Right renal pelvis (tissue), 4 donors: ENCODE measurements around the gene CPM. TPM values are rescaled to one million over a fixed set of nuclear protein-coding genes. Genes with fewer than 3 reads are reported as not detected.

Experiments
- DNase-seq, 4 donors: peaks; one replicate each; pipeline ENCODE4 v3.0.0-alpha.2; 2013; ENCODE audit warnings: low read depth in 4 of 4, low spot score in 3 of 4, missing footprints in 1 of 4
- polyA plus RNA-seq, 4 donors: library from polyadenylated mRNA; unstranded; fragments of 120-200 nt; gene quantifications; one replicate each; pipeline ENCODE4 v1.2.1, GENCODE V29; 2013; ENCODE audit not compliant: insufficient read length in 4 of 4

Gene CPM
- 10 to 100 TPM; 25.5 to 28.6 (median 27.4) TPM for polyA plus RNA-seq

- peak; percentile 32 to 50 (median 48) for DNase-seq
Measured at GRCh38 chr12:68932961-68933893, at the start of gene CPM. Gene CPM, minus strand, starts transcription at chr12:68933171. Its CDS starts 334 bp downstream, at chr12:68932837.

GRCh38 chr12:68981516-68981915, 48.5 kb upstream of the CPM start:
- no peak for DNase-seq

- DNase-seq, result no peak
Measured at GRCh38 chr12:68980476-68981212, 47.7 kb upstream of the CPM start.

- DNase-seq, result no peak
Measured at GRCh38 chr12:68978678-68979077, 45.7 kb upstream of the CPM start.

GRCh38 chr12:68977909-68978610, 45.1 kb upstream of the CPM start:
- no peak for DNase-seq

GRCh38 chr12:68977335-68977734, 44.4 kb upstream of the CPM start:
- DNase-seq, result no peak

GRCh38 chr12:68976395-68976841, 43.4 kb upstream of the CPM start:
- no peak for DNase-seq

- no peak for DNase-seq
Measured at GRCh38 chr12:68975811-68976210, 42.8 kb upstream of the CPM start.

GRCh38 chr12:68972595-68972994, 39.6 kb upstream of the CPM start:
- DNase-seq, result no peak

- DNase-seq, result no peak
Measured at GRCh38 chr12:68971404-68971803, 38.4 kb upstream of the CPM start.

GRCh38 chr12:68970951-68971350, 38.0 kb upstream of the CPM start:
- no peak for DNase-seq

GRCh38 chr12:68970306-68970705, 37.3 kb upstream of the CPM start:
- no peak for DNase-seq

- DNase-seq, result no peak
Measured at GRCh38 chr12:68967046-68967445, 34.1 kb upstream of the CPM start.

GRCh38 chr12:68963856-68964745, 31.1 kb upstream of the CPM start:
- no peak for DNase-seq

- no peak for DNase-seq
Measured at GRCh38 chr12:68962877-68963855, 30.2 kb upstream of the CPM start.

GRCh38 chr12:68959891-68960464, 27.0 kb upstream of the CPM start:
- no peak for DNase-seq

GRCh38 chr12:68959143-68959858, 26.3 kb upstream of the CPM start:
- no peak for DNase-seq

- no peak for DNase-seq
Measured at GRCh38 chr12:68958322-68958721, 25.4 kb upstream of the CPM start.
